DND-41 (cell line): ENCODE data around the gene SGCB.

Source experiments
- ATAC-seq: fragments of 200-7000 bp; cut with Tn5 transposase; 3 replicates; pipeline ENCODE4 v1.9.1; 2021; ENCODE audit warnings: low read depth; ENCODE audit not compliant: insufficient read depth
- DNase-seq: peaks from one replicate; pipeline ENCODE4 v3.0.0-alpha.2; 2020
- H2AFZ ChIP-seq: 2 replicates; pipeline ENCODE4 v1.6.0; 2012; ENCODE audit warnings: low read depth, low read length
- H3K27ac ChIP-seq: 2 replicates; pipeline ENCODE4 v1.5.1; 2012; ENCODE audit warnings: low read length, inconsistent platforms
- H3K27me3 ChIP-seq: fragments of 200-600 bp; sonication (generic); 2 replicates; pipeline ENCODE4 v1.6.0; 2012; ENCODE audit warnings: low read length, mild to moderate bottlenecking, inconsistent platforms; ENCODE audit not compliant: insufficient read depth, poor library complexity
- H3K36me3 ChIP-seq: 2 replicates; pipeline ENCODE4 v1.5.1; 2012; ENCODE audit warnings: low read length, inconsistent platforms; ENCODE audit not compliant: insufficient read depth
- H3K4me1 ChIP-seq: 2 replicates; pipeline ENCODE4 v1.5.1; 2012; ENCODE audit warnings: mild to moderate bottlenecking, low read length; ENCODE audit not compliant: insufficient read depth
- H3K4me2 ChIP-seq: 2 replicates; pipeline ENCODE4 v1.6.0; 2012; ENCODE audit warnings: mild to moderate bottlenecking, moderate library complexity, low read length, inconsistent platforms; ENCODE audit not compliant: insufficient read depth
- H3K4me3 ChIP-seq, 2 experiments: fragments of 200-600 bp in 1 of 2; shearing (Covaris generic) in 1 of 2; 2 replicates each; pipeline ENCODE4 v1.5.1; 2012 to 2016; ENCODE audit warnings: inconsistent platforms in 2 of 2, low read length in 2 of 2, mild to moderate bottlenecking in 2 of 2, low read depth in 1 of 2, moderate library complexity in 1 of 2
- H3K79me2 ChIP-seq: 2 replicates; pipeline ENCODE4 v1.6.0; 2012; ENCODE audit warnings: low read length, inconsistent platforms; ENCODE audit not compliant: insufficient read depth
- H3K9ac ChIP-seq: 2 replicates; pipeline ENCODE4 v1.6.0; 2012; ENCODE audit warnings: low read depth, mild to moderate bottlenecking, inconsistent platforms, low read length, moderate library complexity
- H3K9me3 ChIP-seq: 2 replicates; pipeline ENCODE4 v1.5.1; 2012; ENCODE audit warnings: low read length, moderate library complexity, mild to moderate bottlenecking, inconsistent platforms; ENCODE audit not compliant: insufficient read depth, severe bottlenecking
- H4K20me1 ChIP-seq: 2 replicates; pipeline ENCODE4 v1.6.0; 2012; ENCODE audit warnings: low read length; ENCODE audit not compliant: insufficient read depth
- CTCF ChIP-seq: IDR thresholded peaks from 2 replicates; pipeline ENCODE4 v1.5.1; 2012; ENCODE audit warnings: borderline replicate concordance, low read length, moderate library complexity, mild to moderate bottlenecking; ENCODE audit not compliant: poor library complexity, severe bottlenecking; ENCODE audit errors: extremely low read depth
- EZH2 ChIP-seq: IDR thresholded peaks from 3 replicates; pipeline ENCODE4 v1.6.1; 2012; ENCODE audit warnings: borderline replicate concordance, low read depth, mild to moderate bottlenecking, moderate library complexity, low read length, inconsistent platforms; ENCODE audit not compliant: severe bottlenecking

SGCB gene

GRCh38 chr4:52069571-52069970 lies 31.5 kb upstream of the SGCB start:
- TF ChIP-seq EZH2 (no peak), CTCF (no peak)
- H3K36me3 ChIP-seq: no peaks in the 10 kb centered on the region
- no peaks in the 10 kb centered on the region for H3K79me2 ChIP-seq
- no peak overlapping the region for H2AFZ ChIP-seq
- no peaks in the 10 kb centered on the region for H3K9me3 ChIP-seq
- H3K4me1 ChIP-seq: no peaks in the 10 kb centered on the region
- no peak overlapping the region for H3K27ac ChIP-seq
- H3K4me2 ChIP-seq: no peak overlapping the region
- H3K27me3 ChIP-seq: no peaks in the 10 kb centered on the region
- no peak overlapping the region for H3K9ac ChIP-seq
- no peak overlapping the region for H3K4me3 ChIP-seq
- ATAC-seq: no peak
- no peaks in the 10 kb centered on the region for H4K20me1 ChIP-seq
- DNase-seq: no peak

DNA sequence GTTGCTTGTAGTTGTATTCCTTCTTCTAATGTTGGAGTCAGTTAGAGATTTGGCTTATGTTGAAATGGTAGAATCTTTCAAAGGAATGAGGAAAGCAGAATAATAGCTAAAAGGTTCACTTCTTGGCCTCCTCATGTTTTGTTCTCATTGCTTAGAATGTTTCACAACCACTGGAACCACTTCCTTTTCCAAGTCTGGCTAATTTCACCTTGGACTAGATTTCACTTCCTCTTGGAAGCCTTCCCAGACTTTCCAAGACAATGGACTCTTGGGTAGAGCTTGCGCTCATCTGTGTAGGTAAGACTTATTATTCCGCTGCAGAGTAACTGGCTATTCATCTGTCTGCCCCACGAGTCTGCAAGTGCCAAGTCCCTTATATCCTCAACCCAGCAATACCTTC lies 21.3 kb upstream of the SGCB start:
- TF ChIP-seq EZH2 (no peak), CTCF (no peak)
- Histone ChIP-seq H3K27ac (no peak overlapping the region), H3K4me2 (no peak overlapping the region), H3K79me2 (no peaks in the 10 kb centered on the region), H3K4me1 (no peaks in the 10 kb centered on the region), H2AFZ (no peak overlapping the region), H4K20me1 (no peaks in the 10 kb centered on the region), H3K36me3 (no peaks in the 10 kb centered on the region), H3K9ac (no peak overlapping the region), H3K27me3 (no peaks in the 10 kb centered on the region), H3K4me3 (no peak overlapping the region), H3K9me3 (no peaks in the 10 kb centered on the region)
- no peak for ATAC-seq
- no peak for DNase-seq

GRCh38 chr4:52058275-52058674 lies 20.2 kb upstream of the SGCB start:
- ATAC-seq (no peak), DNase-seq (no peak)
- Histone ChIP-seq H3K9ac (no peak overlapping the region), H3K4me3 (no peak overlapping the region), H3K4me2 (no peak overlapping the region), H3K27me3 (no peaks in the 10 kb centered on the region), H3K36me3 (no peaks in the 10 kb centered on the region), H3K79me2 (no peaks in the 10 kb centered on the region), H3K27ac (no peak overlapping the region), H4K20me1 (no peaks in the 10 kb centered on the region), H3K4me1 (no peaks in the 10 kb centered on the region), H2AFZ (no peak overlapping the region), H3K9me3 (no peaks in the 10 kb centered on the region)
- TF ChIP-seq EZH2 (no peak), CTCF (no peak)

- Histone ChIP-seq H3K4me2 (no peak overlapping the region), H3K27me3 (no peaks in the 10 kb centered on the region), H2AFZ (no peak overlapping the region), H3K27ac (no peak overlapping the region), H3K79me2 (no peaks in the 10 kb centered on the region), H3K9ac (no peak overlapping the region), H3K4me3 (no peak overlapping the region), H4K20me1 (no peaks in the 10 kb centered on the region), H3K9me3 (no peaks in the 10 kb centered on the region), H3K36me3 (no peaks in the 10 kb centered on the region), H3K4me1 (no peaks in the 10 kb centered on the region)
- ATAC-seq (no peak), DNase-seq (no peak)
- TF ChIP-seq CTCF: no peak
- TF ChIP-seq EZH2: no peak
Observed at GRCh38 chr4:52057196-52057595, 19.1 kb upstream of the SGCB start.
